Measurements from ENCODE around the gene H1-8.
A peak's percentile ranks its signal among the peaks of the same experiment; 100 is the strongest.
"Not testable (repeated sequence)": the region's sequence is repeated elsewhere in the genome, so short reads cannot be mapped to it uniquely, and the experiment has no call there.

Gene H1-8, protein sequence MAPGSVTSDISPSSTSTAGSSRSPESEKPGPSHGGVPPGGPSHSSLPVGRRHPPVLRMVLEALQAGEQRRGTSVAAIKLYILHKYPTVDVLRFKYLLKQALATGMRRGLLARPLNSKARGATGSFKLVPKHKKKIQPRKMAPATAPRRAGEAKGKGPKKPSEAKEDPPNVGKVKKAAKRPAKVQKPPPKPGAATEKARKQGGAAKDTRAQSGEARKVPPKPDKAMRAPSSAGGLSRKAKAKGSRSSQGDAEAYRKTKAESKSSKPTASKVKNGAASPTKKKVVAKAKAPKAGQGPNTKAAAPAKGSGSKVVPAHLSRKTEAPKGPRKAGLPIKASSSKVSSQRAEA

DNA sequence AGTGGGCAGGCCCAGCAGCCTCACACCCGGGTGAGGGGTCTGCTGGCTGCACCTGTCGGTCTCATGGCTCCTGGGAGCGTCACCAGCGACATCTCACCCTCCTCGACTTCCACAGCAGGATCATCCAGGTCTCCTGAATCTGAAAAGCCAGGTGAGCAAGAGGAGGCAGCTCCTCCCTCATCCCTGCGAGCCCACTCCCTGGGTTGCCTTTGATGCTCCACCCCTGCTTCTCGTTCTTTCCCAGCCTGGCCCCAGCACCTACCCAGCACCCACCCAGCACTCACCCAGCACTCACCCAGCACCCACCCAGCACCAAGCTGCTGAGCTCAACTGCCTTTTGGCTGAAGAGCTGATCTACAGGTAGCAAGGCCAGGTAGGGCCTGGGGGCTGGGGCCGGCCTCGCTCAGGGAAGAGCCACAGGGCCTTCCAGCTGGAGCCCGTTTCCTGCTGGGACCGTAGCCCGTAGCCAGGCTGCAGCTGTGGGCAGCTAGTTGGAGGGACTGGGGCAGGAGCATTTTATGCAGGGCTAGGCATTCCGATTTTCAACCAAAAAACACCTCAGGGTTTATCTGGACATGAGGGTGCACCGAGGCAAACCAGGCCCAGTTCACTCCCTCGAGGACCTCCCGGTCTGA is at the start of gene H1-8:
Gene H1-8, plus strand, starts transcription at position 20 of the 635 bp plus-strand sequence. Its CDS starts 44 bp downstream, at position 64.
- no peak for DNase-seq

DNA sequence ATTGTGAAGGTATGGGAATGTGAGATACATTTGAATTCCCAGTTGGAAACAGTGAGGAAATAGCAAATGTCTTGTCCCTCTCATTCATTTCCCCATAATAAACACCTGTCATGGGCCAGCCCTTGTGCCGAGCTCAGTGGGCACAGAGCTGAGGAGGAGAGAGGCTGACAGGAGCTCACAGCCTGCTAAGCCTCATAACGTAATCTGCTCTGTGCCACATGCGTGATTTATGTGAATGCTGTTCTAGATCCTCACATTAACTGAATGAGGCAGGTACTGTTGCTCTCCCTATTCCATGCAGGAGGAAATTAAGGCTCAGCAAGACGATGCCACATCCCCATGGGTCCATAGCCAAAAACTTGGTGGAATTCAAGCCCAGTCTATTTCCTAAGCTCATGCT is 49.8 kb upstream of the H1-8 start:
- DNase-seq, result no peak

DNA sequence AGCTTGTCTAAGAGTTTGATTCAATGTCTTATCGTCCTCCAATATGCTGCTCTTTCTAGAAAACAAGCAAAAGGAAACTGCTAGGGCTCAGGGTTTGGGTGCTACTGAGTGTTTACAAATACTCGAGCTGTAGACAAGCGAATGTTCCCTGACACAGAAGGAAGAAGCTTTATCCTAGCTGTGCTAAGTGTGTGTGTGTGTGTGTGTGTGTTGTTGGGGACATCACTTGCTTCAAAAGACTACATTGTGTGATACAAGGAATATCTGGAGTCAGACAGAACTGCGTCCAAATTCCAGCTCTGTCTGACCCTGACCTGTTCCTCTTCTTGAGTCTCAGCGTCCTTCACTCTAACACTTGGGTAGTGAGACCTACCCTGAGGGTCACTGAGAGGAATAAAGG is 48.5 kb upstream of the H1-8 start:
- not testable (repeated sequence) for DNase-seq

DNA sequence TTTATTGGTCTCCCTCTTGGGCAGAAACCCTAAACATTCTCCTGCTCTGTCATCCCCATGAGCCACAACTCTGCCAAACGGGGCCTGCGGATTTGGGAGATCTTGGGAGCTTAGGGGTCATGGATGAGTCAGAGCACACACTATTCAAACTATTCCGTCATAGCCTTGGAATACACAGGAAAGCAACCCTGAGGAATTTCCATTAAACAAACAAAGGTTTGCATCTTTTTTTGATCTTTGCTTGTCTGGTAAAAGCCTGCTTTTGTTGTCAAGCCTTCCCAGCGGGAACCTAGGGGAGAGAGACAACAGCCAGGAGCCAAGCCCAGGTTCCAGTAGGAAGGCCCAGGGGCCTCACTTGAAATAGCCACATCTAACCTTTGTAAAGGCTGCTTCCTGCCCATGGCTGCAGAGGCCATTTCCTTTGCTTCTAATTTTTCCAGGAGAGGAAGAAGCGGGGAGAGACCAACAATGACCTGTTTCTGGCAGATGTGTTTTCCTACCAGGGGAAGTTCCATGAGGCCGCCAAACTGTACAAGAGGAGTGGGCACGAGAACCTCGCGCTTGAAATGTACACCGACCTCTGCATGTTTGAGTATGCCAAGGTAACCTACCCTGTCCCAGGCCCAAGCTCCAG is 47.9 kb upstream of the H1-8 start:
- not testable (repeated sequence) for DNase-seq

DNA sequence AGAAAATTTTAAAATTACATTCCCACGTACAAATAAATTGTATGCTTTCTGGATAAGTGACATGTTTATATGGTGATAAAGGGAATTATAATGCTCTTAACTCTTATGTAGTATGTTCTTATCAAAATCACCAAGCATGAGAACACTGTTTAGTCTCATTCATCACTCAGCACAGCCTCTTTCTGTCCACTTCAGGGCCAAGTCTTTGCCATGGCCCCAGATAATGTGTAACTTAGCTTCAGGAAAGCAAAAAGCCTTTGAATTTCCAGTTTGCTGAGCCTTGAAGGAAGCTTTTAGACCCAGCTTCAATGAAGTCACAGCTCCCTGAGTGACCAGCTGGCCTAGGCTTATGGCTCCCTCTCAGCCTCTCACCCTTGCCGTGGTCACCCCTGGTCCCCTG is 45.1 kb upstream of the H1-8 start:
- DNase-seq, result not testable (repeated sequence)

DNA sequence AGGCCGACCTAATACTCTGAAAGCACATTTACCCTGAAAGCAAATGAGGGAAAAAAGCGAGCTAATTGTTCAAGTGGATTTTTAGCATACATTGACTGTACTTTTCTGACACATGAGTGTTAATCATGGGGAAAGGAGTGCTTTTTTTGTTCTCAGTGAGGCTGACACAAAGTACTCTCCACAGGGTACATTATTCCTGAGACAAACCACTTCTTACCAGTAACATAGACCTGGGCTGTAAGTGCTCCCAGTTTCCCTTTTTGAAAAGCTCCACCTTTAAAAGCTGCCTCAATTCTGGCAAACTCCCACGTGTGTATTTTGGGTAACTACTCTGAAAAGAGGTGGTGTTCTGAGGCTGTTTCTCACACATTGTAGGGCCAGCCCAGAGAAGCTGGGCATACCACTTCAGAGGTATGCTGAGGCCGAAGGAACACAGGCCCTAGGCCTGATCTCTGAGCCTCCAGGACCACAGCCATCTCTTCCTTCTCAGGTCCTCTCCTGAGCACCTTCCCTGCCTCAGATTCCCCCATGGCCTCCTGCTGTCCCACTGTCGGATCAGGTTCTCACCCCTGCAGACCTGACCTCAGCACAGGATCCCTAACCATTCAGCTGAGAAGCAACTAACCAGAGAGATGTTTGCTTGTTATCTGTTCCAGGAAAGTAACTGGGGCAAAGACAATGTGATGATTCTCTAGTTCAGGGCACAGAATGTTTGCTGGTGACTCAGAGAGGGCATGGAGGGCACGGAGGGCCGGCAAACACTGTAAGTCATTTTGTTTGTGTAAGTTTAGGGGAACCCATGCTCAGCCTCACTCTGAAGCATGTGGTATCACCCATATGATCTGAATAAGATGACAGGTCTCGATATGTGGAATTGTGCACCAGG is 44.1 kb upstream of the H1-8 start:
- DNase-seq, result not testable (repeated sequence)

DNA sequence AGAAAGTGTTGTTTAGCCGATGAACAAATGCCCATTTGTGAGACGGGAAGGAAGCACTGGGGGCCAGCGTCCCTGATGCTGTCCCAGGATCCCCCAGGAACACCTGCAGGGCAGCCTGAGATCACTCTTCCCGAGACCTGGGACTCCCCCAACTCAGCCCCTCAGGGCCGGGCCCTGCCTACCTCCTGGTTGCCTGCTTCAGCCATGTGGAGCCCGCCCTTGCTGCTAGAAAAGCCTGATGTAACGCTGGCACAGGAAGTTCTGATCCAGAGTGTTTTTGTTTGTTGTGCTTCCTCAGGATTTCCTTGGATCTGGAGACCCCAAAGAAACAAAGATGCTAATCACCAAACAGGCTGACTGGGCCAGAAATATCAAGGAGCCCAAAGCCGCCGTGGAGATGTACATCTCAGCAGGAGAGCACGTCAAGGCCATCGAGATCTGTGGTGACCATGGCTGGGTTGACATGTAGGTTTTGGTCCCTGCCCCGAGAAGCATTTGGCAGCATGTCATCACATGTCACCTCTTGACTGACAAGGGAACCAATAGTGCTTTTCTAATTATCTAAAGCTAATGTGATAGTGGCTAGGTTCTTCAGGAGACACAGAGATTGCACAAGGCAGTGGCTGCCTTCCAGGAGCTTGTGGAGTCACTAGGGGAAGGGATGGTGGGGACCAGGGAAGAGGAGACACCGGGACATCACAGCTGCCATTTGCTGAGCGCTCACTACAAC is 43.2 kb upstream of the H1-8 start:
- DNase-seq, result not testable (repeated sequence)

DNA sequence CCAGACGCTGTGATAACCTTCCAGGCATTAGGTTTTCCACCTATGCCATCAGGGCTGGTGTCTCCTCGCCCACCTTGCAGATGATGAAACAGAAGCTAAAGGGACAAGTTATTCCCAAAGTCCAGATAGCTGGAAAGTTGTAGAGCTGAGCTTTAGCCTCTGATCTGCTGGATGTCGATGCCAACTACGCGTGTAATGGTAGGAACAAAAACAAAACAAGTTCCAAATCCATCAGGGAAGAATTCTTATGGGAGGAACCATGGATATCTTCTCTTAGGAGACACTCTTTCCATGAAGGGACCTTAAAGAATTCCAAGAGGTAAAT is 42.7 kb upstream of the H1-8 start:
- DNase-seq, result no peak

DNA sequence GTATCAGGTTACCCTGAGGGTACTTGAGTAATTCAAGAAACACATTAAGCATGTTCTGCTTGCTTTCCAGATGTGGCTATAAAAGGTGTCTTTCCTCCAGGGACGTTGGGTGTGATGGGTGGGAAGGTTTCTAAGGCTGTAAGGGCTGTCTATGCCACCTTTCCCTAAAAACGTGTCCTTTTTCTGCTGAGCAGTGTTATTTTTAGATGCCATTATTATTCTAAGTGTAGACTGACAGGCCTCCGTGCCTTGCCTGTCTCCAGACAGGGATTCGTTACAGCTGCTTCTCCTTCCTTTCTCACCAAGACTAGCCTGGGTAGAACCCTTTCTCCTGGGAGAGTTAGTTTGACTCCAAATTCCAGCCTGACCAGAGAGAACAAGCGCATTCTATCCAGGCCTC is 41.3 kb upstream of the H1-8 start:
- DNase-seq, result no peak

DNA sequence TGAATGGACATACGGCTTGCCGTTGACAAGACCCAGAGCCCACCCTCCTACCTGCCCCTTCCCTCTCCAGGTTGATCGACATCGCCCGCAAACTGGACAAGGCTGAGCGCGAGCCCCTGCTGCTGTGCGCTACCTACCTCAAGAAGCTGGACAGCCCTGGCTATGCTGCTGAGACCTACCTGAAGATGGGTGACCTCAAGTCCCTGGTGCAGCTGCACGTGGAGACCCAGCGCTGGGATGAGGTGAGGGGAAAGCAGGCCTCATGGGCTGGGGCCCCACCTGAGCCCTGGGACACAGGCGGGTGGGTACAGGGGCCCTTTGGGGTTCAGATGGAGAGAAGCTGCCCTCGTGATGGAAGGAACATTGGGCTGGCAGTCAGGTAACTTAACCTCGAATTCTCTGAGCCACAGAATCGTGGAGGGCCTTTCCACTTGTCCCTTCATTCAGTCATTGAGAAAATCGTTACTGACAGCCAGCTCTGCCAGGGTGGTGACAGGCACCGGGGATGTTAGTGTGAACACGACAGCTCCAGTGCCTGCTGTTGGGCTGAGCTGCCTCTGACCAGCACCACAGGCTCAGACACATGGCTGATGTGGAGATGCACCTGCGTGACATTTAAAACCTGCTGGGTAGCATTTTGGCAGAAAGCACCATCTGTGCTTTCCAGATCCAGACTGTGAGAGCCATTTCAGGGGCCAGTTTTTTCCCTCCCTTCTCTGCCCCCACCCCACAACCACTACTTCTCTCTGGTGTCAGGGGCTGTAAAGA is 40.1 kb upstream of the H1-8 start:
- DNase-seq, result peak in 1 of 14 donors; percentile 20

DNA sequence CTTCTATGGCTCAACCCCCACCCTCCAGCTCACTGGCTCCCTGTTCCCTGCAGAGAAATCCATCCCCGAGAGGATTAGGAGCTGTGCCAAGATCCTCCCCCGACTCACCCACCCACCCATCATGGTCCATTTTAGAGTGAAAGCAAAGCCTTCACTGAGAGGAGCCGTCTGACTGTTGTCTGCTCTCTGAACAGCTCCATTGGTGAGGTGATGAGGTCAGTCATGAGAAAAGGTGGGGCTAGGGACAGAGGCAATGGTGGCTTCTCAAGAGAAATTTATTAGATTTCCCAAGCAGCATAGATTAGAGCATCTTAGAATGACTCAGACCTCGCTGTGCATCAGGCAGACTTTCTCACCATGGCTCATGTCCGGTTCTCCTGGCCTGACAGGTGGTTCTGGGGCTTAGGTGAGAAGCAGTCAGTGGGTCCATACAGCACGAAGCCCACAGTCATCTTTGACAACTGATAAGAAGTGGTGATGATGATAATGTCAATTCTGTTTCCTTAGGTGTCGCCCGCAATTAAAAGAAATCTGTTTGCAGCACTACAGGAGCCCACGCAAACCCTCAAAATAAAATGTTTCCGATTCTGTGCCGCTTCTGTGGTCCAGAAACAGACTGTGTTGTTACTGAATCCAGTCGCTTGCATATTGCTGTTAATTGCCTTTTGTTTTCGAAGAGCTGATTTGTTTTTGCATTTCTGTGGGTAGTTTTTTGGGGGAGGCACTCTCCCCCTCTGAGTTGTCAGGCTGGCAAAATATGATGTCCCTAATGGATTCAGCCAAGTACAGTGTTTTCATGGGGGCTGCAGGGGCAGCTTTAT is 39.3 kb upstream of the H1-8 start:
- DNase-seq, result no peak

DNA sequence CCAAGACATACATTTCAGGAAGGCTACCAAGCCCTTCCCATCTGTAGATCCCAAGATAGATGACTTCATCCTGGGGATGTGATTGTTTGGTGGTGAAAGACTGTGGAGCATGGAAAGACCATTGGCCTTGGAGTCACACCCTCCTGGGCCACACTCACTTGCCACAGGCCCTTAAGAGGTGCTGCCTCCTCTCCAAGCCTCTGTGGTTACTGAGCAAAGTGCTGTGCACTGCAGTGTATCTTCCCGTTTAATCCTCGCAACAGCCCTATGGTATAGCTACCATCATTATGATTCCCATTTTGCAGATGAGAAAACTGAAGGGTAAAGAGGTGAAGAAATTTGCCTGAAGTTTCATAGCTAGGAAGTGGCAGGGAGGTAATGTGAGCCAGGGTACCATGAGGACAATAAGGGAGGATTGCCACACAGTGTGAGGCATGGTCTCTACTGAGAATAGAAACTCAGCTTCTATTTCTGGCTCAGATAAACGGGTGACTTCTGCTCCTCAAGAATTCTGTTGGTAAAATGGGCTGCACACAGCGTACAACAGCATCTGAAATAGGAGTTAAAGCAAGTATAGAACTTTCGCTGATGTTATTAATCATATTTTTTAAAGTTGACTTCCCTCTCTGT is 38.4 kb upstream of the H1-8 start:
- DNase-seq, result no peak

DNA sequence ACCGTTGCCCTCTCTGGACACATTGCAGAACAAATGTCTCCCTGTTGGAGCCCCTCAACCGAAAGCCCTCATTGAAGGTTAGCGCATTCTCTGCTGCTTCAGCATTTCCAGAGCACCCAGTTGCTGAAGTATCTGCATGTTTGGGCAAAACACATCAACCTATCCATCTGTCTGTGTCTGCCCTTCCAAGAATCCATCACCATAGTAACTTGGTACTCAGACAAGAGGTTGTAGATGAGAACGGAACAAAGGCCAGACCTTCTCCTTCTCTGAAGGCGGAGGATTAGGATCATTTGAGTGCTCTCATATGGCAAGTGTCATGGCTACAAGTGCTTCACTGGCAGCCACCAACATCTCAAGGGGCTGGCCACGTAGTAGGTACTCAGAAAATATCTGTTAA is 37.6 kb upstream of the H1-8 start:
- peak in 1 of 14 donors; percentile 81 for DNase-seq

DNA sequence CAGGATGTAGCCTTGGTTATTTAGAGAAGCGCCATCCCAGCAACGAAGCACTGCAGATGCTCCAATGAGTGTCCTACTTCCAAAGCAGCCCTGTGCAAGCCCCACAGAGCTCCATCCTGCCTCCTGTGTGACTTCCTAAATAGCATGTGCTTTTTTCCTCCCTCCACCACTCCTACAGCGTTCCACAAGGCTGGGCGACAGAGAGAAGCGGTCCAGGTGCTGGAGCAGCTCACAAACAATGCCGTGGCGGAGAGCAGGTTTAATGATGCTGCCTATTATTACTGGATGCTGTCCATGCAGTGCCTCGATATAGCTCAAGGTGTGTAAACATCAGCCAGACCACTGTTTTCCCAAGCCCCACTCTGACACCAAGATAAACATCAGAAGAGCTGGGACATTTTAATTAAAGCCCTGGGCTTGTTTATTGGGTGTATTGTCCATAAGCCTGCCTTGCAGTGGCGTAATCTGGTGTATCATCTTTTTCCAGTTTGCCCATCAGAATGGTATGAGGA is 36.7 kb upstream of the H1-8 start:
- DNase-seq, result no peak

DNA sequence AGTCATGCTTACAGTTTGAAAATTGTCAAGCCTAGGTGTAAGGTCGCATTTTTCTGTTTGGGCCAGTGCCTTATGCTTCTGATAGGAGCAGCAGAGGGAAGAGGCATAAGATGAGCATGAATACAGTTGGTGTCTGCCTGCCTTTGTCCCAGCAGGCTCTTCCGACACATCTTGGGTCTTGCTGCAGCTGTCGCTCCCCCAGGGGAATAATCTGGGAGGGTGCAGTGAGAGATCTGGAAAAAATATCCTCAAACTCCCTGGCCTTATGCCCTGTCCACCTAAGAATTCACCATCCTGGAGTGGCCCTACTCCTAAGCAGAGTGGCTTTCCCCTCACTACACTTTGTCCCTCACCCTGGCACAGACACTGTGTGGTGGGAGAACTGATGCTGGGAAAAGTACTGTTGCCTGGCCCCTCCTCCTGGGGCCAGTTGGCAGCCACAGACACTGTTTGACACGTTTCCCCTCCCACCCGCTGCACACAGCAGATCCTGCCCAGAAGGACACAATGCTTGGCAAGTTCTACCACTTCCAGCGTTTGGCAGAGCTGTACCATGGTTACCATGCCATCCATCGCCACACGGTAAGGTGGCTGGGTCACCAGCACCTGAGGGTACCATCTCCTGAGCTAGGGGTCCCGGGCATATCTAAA is 35.7 kb upstream of the H1-8 start:
- DNase-seq, result peak in 12 of 14 donors; percentile 7 to 80 (median 30)

DNA sequence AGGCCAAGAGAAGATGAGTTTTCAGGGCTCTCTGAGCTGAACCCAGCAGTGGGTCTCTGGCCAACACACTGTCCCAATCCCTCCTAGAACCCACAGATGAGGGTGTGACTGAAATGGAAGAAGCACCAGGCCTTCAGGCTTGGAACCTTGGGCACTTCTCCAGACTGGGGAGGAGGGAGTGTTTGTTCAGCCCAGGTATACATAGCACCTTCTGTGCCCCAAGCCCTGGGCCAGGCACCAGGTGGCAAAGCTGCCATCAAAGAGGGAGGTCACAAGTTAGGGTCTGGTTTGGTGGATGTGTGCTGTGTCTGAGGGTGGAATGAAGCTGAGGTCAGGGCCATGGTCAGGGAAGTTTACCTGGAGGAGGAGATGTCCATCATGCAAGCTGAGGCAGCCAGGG is 30.4 kb upstream of the H1-8 start:
- DNase-seq, result no peak

DNA sequence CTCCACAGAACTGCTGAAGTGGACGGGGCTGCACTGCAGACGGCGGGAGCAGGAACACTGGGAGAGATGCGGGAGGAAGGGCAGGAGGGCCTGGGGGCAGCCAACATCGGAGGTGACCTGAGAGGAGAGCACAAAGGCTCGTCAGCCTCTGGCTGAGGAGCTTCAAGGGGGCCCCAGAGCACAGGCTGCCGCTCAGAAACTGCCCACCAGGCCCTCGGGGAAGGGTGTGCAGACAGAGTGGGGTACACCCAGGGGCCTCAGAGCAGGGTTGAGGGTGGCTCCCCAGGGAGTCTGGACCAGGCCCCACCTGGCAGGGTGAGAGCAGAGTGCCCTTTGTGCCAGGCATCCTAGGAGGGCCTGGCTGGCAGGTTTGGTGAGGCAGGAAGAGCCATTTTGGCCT is 29.3 kb upstream of the H1-8 start:
- no peak for DNase-seq

DNA sequence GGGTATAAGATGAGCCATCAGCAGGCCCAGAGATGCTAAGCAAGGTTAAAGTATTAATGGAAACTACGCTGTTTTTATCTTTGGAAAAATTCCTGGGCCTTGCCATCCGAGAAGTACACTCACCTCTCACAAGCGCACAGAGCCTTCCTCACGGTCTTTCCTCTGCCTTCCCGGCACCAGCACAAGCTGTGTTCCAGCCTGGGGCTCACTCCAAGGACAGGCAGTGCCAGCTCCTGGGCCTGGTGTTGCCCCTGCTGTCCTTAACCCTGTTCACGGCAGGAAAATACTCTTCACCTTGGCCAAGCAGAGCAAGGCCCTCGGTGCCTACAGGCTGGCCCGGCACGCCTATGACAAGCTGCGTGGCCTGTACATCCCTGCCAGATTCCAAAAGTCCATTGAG is 28.9 kb upstream of the H1-8 start:
- peak in 2 of 14 donors; percentile 38 to 42 for DNase-seq

DNA sequence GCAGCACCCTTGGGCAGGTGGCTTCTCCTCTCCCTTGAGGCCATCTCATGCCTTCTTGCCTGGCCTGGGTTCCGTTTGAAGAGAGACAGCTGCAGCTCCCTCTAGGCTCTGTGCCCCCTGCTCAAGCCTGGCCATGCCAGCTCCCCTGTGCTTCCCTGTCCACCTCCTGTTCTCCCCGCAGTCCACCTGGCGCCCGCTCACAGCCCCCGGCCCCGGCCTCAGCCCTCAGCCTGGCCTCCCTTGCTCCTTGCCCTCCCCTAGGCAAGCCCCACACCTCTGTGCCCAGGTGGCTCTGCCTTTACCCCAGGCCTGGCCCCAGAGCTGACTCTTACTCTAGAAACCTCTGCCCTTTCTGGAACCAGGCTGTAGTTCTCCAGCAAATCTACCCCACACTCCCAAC is 28.4 kb upstream of the H1-8 start:
- DNase-seq, result no peak
